MCF 10A (cell line): ENCODE results near the gene IVD. TPM values are rescaled to one million over a fixed set of nuclear protein-coding genes. Genes with fewer than 3 reads are reported as not detected.

Experiments used
- BruUV-seq: library from RNA; stranded (reverse); fragments of 400-500 nt; replicated peaks from 2 replicates; lab custom pipeline; 2021; lab: Mats Ljungman, UMichigan
- CTCF ChIA-PET: fragments of 300-600 bp; sonication (Branson Sonifier 250); formaldehyde crosslinking; extraction: SDS; loops from one replicate; lab custom pipeline; 2021; ENCODE audit warnings: antibody characterized with exemption, inconsistent platforms; lab: Yijun Ruan, JAX
- POLR2A ChIA-PET: fragments of 300-600, 350-650 bp; sonication (Branson Sonifier 250); formaldehyde crosslinking; extraction: SDS; loops from one replicate; lab custom pipeline; 2020; ENCODE audit warnings: antibody characterized with exemption, inconsistent platforms; lab: Yijun Ruan, JAX
- DNase-seq: peaks from one replicate; pipeline ENCODE4 v3.0.0-alpha.2; 2018; ENCODE audit not compliant: unreplicated experiment
- H3K27ac Mint-ChIP-seq: one replicate; pipeline ENCODE4 v1.8.0; 2022; ENCODE audit warnings: mild to moderate bottlenecking, low read depth, mixed read lengths; ENCODE audit not compliant: unreplicated experiment
- H3K27me3 Mint-ChIP-seq: one replicate; pipeline ENCODE4 v1.8.0; 2022; ENCODE audit warnings: mixed read lengths; ENCODE audit not compliant: insufficient read depth, unreplicated experiment
- H3K36me3 Mint-ChIP-seq: one replicate; pipeline ENCODE4 v1.8.0; 2022; ENCODE audit warnings: mild to moderate bottlenecking, moderate library complexity, mixed read lengths; ENCODE audit not compliant: insufficient read depth, unreplicated experiment
- H3K4me1 Mint-ChIP-seq: one replicate; pipeline ENCODE4 v1.8.0; 2022; ENCODE audit warnings: mixed read lengths; ENCODE audit not compliant: insufficient read depth, unreplicated experiment
- H3K4me3 Mint-ChIP-seq: one replicate; pipeline ENCODE4 v1.8.0; 2022; ENCODE audit warnings: mild to moderate bottlenecking, moderate library complexity, mixed read lengths; ENCODE audit not compliant: unreplicated experiment
- H3K9me3 Mint-ChIP-seq: one replicate; pipeline ENCODE4 v1.8.0; 2022; ENCODE audit warnings: mixed read lengths; ENCODE audit not compliant: unreplicated experiment
- intact Hi-C: fragments of 100-400 bp; cut with micrococcal nuclease; formaldehyde crosslinking; loops from 2 replicates; pipeline ENCODE4 v1.14.1; 2022
- total RNA-seq: library from RNA; stranded (reverse); gene quantifications from 2 replicates; pipeline ENCODE4 v1.2.3, GENCODE V29; 2022
- TF ChIP-seq, protein P1 (sequence below): fragments of 200-600 bp; IDR thresholded peaks from one replicate; pipeline ENCODE4 v1.8.0; 2022; ENCODE audit warnings: antibody characterized with exemption, mild to moderate bottlenecking; ENCODE audit not compliant: unreplicated experiment

The IVD gene
- total RNA-seq, 1 experiment from 2014 or later: 61.6 TPM

GRCh38 chr15:40448354-40448753 lies 42.8 kb downstream of the IVD start:
- H3K4me3 Mint-ChIP-seq: no peak overlapping the region
- intact Hi-C loops: loop anchor here (10.0 kb wide), 1 partner anchor 116 kb away; the partner anchor contains the start of genes CCDC32 and RPUSD2
- H3K27me3 Mint-ChIP-seq: no peaks in the 10 kb centered on the region
- TF ChIP-seq, protein P1, sequence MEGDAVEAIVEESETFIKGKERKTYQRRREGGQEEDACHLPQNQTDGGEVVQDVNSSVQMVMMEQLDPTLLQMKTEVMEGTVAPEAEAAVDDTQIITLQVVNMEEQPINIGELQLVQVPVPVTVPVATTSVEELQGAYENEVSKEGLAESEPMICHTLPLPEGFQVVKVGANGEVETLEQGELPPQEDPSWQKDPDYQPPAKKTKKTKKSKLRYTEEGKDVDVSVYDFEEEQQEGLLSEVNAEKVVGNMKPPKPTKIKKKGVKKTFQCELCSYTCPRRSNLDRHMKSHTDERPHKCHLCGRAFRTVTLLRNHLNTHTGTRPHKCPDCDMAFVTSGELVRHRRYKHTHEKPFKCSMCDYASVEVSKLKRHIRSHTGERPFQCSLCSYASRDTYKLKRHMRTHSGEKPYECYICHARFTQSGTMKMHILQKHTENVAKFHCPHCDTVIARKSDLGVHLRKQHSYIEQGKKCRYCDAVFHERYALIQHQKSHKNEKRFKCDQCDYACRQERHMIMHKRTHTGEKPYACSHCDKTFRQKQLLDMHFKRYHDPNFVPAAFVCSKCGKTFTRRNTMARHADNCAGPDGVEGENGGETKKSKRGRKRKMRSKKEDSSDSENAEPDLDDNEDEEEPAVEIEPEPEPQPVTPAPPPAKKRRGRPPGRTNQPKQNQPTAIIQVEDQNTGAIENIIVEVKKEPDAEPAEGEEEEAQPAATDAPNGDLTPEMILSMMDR: no peak
- no peak overlapping the region for H3K27ac Mint-ChIP-seq
- CTCF ChIA-PET: interaction anchor here (0.6 kb wide), 2 partner anchors 51 to 122 kb away, joined by 4 read pairs; no protein-coding TSS in a partner anchor
- DNase-seq: no peak
- no TSS peak for BruUV-seq
- peaks cover 28% of the 10 kb centered on the region for H3K4me1 Mint-ChIP-seq
- H3K36me3 Mint-ChIP-seq: no peaks in the 10 kb centered on the region
- POLR2A ChIA-PET: no interaction called here
- H3K9me3 Mint-ChIP-seq: no peaks in the 10 kb centered on the region

DNA sequence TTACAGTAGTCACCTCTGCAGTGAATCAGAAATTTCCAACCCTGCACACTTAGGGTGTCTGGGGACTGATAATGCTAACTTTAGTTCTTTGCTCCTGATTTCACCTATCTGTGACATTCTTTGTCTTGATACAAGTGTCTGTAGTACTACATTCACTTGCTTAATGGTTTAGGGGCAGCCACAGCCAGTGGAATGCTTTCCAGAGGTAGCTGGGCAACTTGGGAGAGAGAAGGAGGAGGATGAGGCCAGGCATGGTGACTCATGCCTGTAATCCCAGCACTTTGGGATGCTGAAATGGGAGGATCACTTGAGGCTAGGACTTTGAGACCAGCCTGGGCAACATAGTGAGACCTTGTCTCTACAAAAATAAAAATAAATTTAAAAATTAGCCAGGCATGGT lies 43.7 kb downstream of the IVD start:
- no peak overlapping the region for H3K27ac Mint-ChIP-seq
- H3K9me3 Mint-ChIP-seq: no peaks in the 10 kb centered on the region
- H3K27me3 Mint-ChIP-seq: no peaks in the 10 kb centered on the region
- H3K4me1 Mint-ChIP-seq: peaks cover 29% of the 10 kb centered on the region
- ChIA-PET CTCF (interaction anchor here (0.6 to 1.6 kb wide), 4 partner anchors 20 to 170 kb away, joined by 3 to 7 read pairs (median 4); no protein-coding TSS in a partner anchor), POLR2A (interaction anchor here (0.6 to 2.1 kb wide), 2 partner anchors 9 to 42 kb away, joined by 3 to 9 read pairs; partner anchors contain the start of gene BAHD1)
- intact Hi-C loops: loop anchor here (10.0 kb wide), 1 partner anchor 116 kb away; the partner anchor contains the start of genes CCDC32 and RPUSD2
- DNase-seq: peak; percentile 50
- H3K4me3 Mint-ChIP-seq: no peak overlapping the region
- BruUV-seq: no TSS peak
- no peaks in the 10 kb centered on the region for H3K36me3 Mint-ChIP-seq
- TF ChIP-seq, protein P1: no peak

DNA sequence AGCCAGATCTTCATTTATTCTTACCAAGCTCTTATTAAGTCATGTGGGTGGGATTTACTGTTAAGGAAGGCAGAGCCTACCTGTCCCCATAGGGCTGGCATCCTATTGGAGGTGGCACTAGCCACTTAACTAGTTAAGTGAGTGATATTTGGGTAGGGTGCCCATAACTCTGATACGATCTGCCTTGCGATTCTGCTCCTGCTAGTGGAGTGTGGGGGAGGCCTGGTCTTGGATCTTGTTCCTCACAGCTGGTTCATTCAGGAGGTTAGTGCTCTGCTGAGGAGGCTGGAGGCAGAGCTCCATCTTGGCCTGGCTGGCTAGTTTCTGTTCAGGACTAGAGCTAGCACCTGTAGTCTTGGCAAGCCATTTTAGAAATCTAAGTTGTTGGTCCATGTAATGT lies 44.5 kb downstream of the IVD start:
- Mint-ChIP-seq H3K4me1 (peaks cover 31% of the 10 kb centered on the region), H3K27me3 (no peaks in the 10 kb centered on the region), H3K9me3 (no peaks in the 10 kb centered on the region), H3K27ac (no peak overlapping the region), H3K36me3 (no peaks in the 10 kb centered on the region), H3K4me3 (no peak overlapping the region)
- BruUV-seq: no TSS peak
- ChIA-PET POLR2A (interaction anchor here (1.0 to 2.1 kb wide), 2 partner anchors 10 to 115 kb away, joined by 3 to 9 read pairs; partner anchors contain the start of genes BAHD1 and CCDC32), CTCF (interaction anchor here (0.5 to 1.6 kb wide), 6 partner anchors 9 to 171 kb away, joined by 3 to 7 read pairs (median 4); partner anchors contain the start of gene BAHD1)
- TF ChIP-seq, protein P1: no peak
- no peak for DNase-seq
- intact Hi-C loops: no loop called here

DNA sequence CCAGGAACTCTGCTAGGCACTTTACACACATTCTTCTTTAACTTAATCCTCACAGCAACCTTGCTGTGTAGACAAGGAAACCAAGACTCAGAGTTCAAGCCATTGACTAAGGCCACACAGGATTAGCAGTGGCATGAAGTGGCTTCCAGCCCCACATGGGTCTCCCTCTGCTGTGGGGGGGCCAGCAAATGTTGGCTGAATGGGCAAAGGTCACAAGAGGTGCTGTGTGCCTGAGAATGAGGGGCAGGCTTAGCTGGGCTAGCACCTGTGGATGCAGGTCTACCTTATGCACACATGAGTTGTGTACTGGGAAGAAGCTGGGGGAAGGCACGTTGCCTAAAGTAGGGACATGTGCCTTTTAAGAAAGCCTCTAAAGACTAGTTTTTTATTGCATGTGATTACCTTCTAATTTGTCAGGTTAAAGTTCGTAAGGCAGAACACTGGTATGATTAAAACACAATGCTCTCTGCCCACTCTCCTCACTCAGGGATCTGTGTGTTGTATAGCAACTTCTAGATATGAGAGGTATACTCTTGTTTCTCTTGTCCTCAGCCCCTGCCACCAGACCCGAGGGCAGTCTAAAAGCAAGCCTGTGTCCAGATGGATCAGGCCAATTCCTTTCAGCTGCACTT lies 46.0 kb downstream of the IVD start:
- BruUV-seq: no TSS peak
- Mint-ChIP-seq H3K9me3 (no peaks in the 10 kb centered on the region), H3K4me1 (peaks cover 37% of the 10 kb centered on the region), H3K27ac (no peak overlapping the region), H3K4me3 (no peak overlapping the region), H3K36me3 (no peaks in the 10 kb centered on the region), H3K27me3 (no peaks in the 10 kb centered on the region)
- TF ChIP-seq, protein P1: no peak
- intact Hi-C loops: no loop called here
- CTCF ChIA-PET: interaction anchor here (0.6 to 0.9 kb wide), 3 partner anchors 67 to 440 kb away, joined by 3 read pairs; no protein-coding TSS in a partner anchor
- no peak for DNase-seq
- POLR2A ChIA-PET: no interaction called here
